ENCODE results near the gene MEGF10. TPM values are rescaled to one million over a fixed set of nuclear protein-coding genes. Genes with fewer than 3 reads are reported as not detected.
"Not testable (repeated sequence)": the region's sequence is repeated elsewhere in the genome, so short reads cannot be mapped to it uniquely, and the experiment has no call there.

Gene MEGF10
- total RNA-seq (not detected), polyA plus RNA-seq (not detected)

GRCh38 chr5:127290019-127290945 is at the start of gene MEGF10:
TSS of gene MEGF10 (plus strand) at chr5:127290796. CDS start at chr5:127331309, 40,513 bp downstream.
- CTCF ChIA-PET (ENCODE audit: partially characterized antibody): no interaction called here
- no peaks in the 10 kb centered on the region for H3K36me3 ChIP-seq (ENCODE audit: insufficient read depth, low read length)
- Mint-ChIP-seq H3K9me3 (peaks cover 0 to 20% (median 11%) of the 10 kb centered on the region in 8 donors), H3K27me3 (peaks cover 49 to 57% of the 10 kb centered on the region in 2 donors), H3K4me1 (peaks cover 0 to 22% (median 7%) of the 10 kb centered on the region in 4 donors), H3K36me3 (no peaks in the 10 kb centered on the region), H3K4me3 (peak within 1 kb of the TSS in 4 of 8 donors; percentile 26 to 61 (median 41)), H3K27ac (no peak within 1 kb of the TSS)
- intact Hi-C loops (cut with micrococcal nuclease): no loop called here
- H3K4me3 ChIP-seq (ENCODE audit: low read length in 2 of 2): no peak within 1 kb of the TSS
- H3K4me1 ChIP-seq (ENCODE audit: insufficient read depth, low read length): no peaks in the 10 kb centered on the region
- H3K27ac ChIP-seq (ENCODE audit: low read depth, low read length): no peak within 1 kb of the TSS
- POLR2A ChIA-PET (ENCODE audit: partially characterized antibody): no interaction called here
- no peaks in the 10 kb centered on the region for H3K9me3 ChIP-seq (ENCODE audit: control insufficient read depth in 1 of 2, low read length in 2 of 2)
- no peak for DNase-seq
- peaks cover 12% of the 10 kb centered on the region for H3K27me3 ChIP-seq (ENCODE audit: insufficient read depth, low read length)

DNA sequence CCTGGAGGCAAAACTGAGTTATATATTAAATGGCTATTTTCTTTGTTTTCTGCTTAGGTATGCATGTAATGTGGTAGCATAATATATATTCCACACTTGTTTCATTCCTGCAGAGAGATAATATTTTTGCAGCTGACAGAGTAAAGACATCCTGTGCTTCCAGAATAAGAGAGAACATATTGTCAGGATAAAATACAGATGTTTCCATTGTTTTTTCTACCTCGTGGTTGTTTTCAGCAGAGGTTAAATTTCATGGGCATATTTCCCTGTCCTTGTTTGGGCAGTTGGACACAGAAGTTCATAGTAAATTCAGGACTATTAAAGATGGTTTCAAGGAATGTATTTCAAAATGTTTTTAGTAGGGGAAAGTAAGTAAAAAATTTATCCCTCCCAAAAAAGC is 47.6 kb upstream of the MEGF10 start:
- intact Hi-C loops (cut with micrococcal nuclease): no loop called here
- no peak for DNase-seq
- no peak overlapping the region for H3K27ac Mint-ChIP-seq
- Histone ChIP-seq H3K36me3 (ENCODE audit: insufficient read depth, low read length) (no peaks in the 10 kb centered on the region), H3K9me3 (ENCODE audit: control insufficient read depth in 1 of 2, low read length in 2 of 2) (no peaks in the 10 kb centered on the region), H3K4me1 (ENCODE audit: insufficient read depth, low read length) (no peaks in the 10 kb centered on the region), H3K27me3 (ENCODE audit: insufficient read depth, low read length) (no peaks in the 10 kb centered on the region), H3K4me3 (ENCODE audit: low read length in 2 of 2) (no peak overlapping the region), H3K27ac (ENCODE audit: low read depth, low read length) (no peak overlapping the region)
- peaks cover 0 to 6% of the 10 kb centered on the region in 2 donors for H3K36me3 Mint-ChIP-seq
- peaks cover 0 to 23% (median 12%) of the 10 kb centered on the region in 8 donors for H3K9me3 Mint-ChIP-seq
- no peak overlapping the region for H3K4me3 Mint-ChIP-seq
- H3K4me1 Mint-ChIP-seq: no peaks in the 10 kb centered on the region
- ChIA-PET CTCF (ENCODE audit: partially characterized antibody) (no interaction called here), POLR2A (ENCODE audit: partially characterized antibody) (no interaction called here)
- H3K27me3 Mint-ChIP-seq: peaks cover 10 to 21% of the 10 kb centered on the region in 2 donors

DNA sequence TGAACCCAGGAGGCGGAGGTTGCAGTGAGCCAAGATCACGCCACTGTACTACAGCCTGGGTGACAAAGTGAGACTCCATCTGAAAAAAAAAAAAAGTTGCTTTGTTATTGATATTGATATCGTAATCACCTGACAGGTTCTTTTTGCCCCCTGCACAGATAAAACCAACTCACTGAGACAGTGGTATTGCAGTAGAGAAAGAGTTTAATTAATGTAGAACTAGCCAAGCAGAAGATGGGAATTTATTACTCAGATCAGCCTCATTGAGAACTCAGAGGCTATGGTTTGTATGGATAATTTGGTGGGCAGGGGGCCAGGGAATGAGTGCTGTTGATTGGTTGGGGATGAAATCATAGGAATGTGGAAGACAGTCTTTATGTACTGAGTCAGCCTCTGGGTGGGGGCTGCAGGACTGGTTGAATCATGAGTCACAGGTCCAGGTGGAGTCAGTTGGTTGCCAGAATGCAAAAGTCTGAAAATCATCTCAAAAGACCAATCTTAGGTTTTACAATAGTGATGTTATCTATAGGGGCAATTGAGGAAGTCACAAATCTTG is 35.8 kb upstream of the MEGF10 start:
- no peak overlapping the region for H3K4me3 Mint-ChIP-seq
- H3K27me3 ChIP-seq (ENCODE audit: insufficient read depth, low read length): no peaks in the 10 kb centered on the region
- peaks cover 2 to 31% (median 16%) of the 10 kb centered on the region in 8 donors for H3K9me3 Mint-ChIP-seq
- no peaks in the 10 kb centered on the region for H3K9me3 ChIP-seq (ENCODE audit: control insufficient read depth in 1 of 2, low read length in 2 of 2)
- no peak overlapping the region for H3K27ac ChIP-seq (ENCODE audit: low read depth, low read length)
- no peaks in the 10 kb centered on the region for H3K36me3 Mint-ChIP-seq
- no peaks in the 10 kb centered on the region for H3K4me1 ChIP-seq (ENCODE audit: insufficient read depth, low read length)
- no peaks in the 10 kb centered on the region for H3K36me3 ChIP-seq (ENCODE audit: insufficient read depth, low read length)
- H3K27ac Mint-ChIP-seq: no peak overlapping the region
- H3K4me3 ChIP-seq (ENCODE audit: low read length in 2 of 2): no peak overlapping the region
- no peaks in the 10 kb centered on the region for H3K4me1 Mint-ChIP-seq
- CTCF ChIA-PET (ENCODE audit: partially characterized antibody): no interaction called here
- POLR2A ChIA-PET (ENCODE audit: partially characterized antibody): no interaction called here
- H3K27me3 Mint-ChIP-seq: peaks cover 2 to 5% of the 10 kb centered on the region in 2 donors
- no peak for DNase-seq
- intact Hi-C loops (cut with micrococcal nuclease): no loop called here

GRCh38 chr5:127256886-127257597 is 33.6 kb upstream of the MEGF10 start:
- intact Hi-C loops (cut with micrococcal nuclease): no loop called here
- CTCF ChIA-PET (ENCODE audit: partially characterized antibody): no interaction called here
- H3K4me1 ChIP-seq (ENCODE audit: insufficient read depth, low read length): no peaks in the 10 kb centered on the region

GRCh38 chr5:127260686-127261085 is 29.9 kb upstream of the MEGF10 start:
- no peak overlapping the region for H3K27ac Mint-ChIP-seq
- ChIA-PET CTCF (ENCODE audit: partially characterized antibody) (no interaction called here), POLR2A (ENCODE audit: partially characterized antibody) (no interaction called here)
- peaks cover 5% of the 10 kb centered on the region in 2 donors for H3K27me3 Mint-ChIP-seq
- no peaks in the 10 kb centered on the region for H3K36me3 Mint-ChIP-seq
- H3K27ac ChIP-seq (ENCODE audit: low read depth, low read length): no peak overlapping the region
- H3K4me3 Mint-ChIP-seq: no peak overlapping the region
- no peaks in the 10 kb centered on the region for H3K36me3 ChIP-seq (ENCODE audit: insufficient read depth, low read length)
- no peak for DNase-seq
- H3K4me3 ChIP-seq (ENCODE audit: low read length in 2 of 2): no peak overlapping the region
- no peaks in the 10 kb centered on the region for H3K4me1 Mint-ChIP-seq
- H3K9me3 Mint-ChIP-seq: peaks cover 0 to 11% (median 2%) of the 10 kb centered on the region in 8 donors
- no peaks in the 10 kb centered on the region for H3K4me1 ChIP-seq (ENCODE audit: insufficient read depth, low read length)
- H3K27me3 ChIP-seq (ENCODE audit: insufficient read depth, low read length): no peaks in the 10 kb centered on the region
- intact Hi-C loops (cut with micrococcal nuclease): no loop called here
- no peaks in the 10 kb centered on the region for H3K9me3 ChIP-seq (ENCODE audit: control insufficient read depth in 1 of 2, low read length in 2 of 2)

More at GRCh38 chr5:127256886-127257597, 33.6 kb upstream of the MEGF10 start:
- no peak overlapping the region for H3K4me3 ChIP-seq (ENCODE audit: low read length in 2 of 2)
- Mint-ChIP-seq H3K4me3 (no peak overlapping the region), H3K9me3 (peaks cover 2 to 31% (median 16%) of the 10 kb centered on the region in 8 donors), H3K27ac (no peak overlapping the region), H3K27me3 (peaks cover 4 to 6% of the 10 kb centered on the region in 2 donors), H3K4me1 (no peaks in the 10 kb centered on the region), H3K36me3 (no peaks in the 10 kb centered on the region)
- no peaks in the 10 kb centered on the region for H3K36me3 ChIP-seq (ENCODE audit: insufficient read depth, low read length)
- H3K9me3 ChIP-seq (ENCODE audit: control insufficient read depth in 1 of 2, low read length in 2 of 2): no peaks in the 10 kb centered on the region
- H3K27me3 ChIP-seq (ENCODE audit: insufficient read depth, low read length): no peaks in the 10 kb centered on the region
- POLR2A ChIA-PET (ENCODE audit: partially characterized antibody): no interaction called here
- H3K27ac ChIP-seq (ENCODE audit: low read depth, low read length): no peak overlapping the region
- no peak for DNase-seq

DNA sequence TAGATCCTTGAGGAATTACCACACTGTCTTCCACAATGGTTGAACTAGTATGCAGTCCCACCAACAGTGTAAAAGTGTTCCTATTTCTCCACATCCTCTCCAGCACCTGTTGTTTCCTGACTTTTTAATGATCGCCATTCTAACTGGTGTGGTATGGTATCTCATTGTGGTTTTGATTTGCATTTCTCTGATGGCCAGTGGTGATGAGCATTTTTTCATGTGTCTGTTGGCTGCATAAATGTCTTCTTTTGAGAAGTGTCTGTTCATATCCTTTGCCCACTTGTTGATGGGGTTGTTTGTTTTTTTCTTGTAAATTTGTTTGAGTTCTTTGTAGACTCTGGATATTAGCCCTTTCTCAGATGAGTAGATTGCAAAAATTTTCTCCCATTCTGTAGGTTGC is 25.1 kb upstream of the MEGF10 start:
- H3K4me3 ChIP-seq (ENCODE audit: low read length in 2 of 2); H3K27ac ChIP-seq (ENCODE audit: low read depth, low read length); H3K9me3 Mint-ChIP-seq; H3K4me1 Mint-ChIP-seq; H3K36me3 Mint-ChIP-seq; H3K4me3 Mint-ChIP-seq; intact Hi-C loops (cut with micrococcal nuclease); DNase-seq; H3K36me3 ChIP-seq (ENCODE audit: insufficient read depth, low read length); H3K9me3 ChIP-seq (ENCODE audit: control insufficient read depth in 1 of 2, low read length in 2 of 2); H3K27ac Mint-ChIP-seq; POLR2A ChIA-PET (ENCODE audit: partially characterized antibody); H3K4me1 ChIP-seq (ENCODE audit: insufficient read depth, low read length); CTCF ChIA-PET (ENCODE audit: partially characterized antibody); H3K27me3 ChIP-seq (ENCODE audit: insufficient read depth, low read length): not testable (repeated sequence)
- peaks cover 4 to 14% of the 10 kb centered on the region in 2 donors for H3K27me3 Mint-ChIP-seq

- H3K36me3 ChIP-seq (ENCODE audit: insufficient read depth, low read length); H3K4me1 Mint-ChIP-seq; DNase-seq; H3K27ac ChIP-seq (ENCODE audit: low read depth, low read length); H3K4me3 Mint-ChIP-seq; H3K36me3 Mint-ChIP-seq; H3K4me3 ChIP-seq (ENCODE audit: low read length in 2 of 2); POLR2A ChIA-PET (ENCODE audit: partially characterized antibody); CTCF ChIA-PET (ENCODE audit: partially characterized antibody); H3K4me1 ChIP-seq (ENCODE audit: insufficient read depth, low read length); H3K27me3 ChIP-seq (ENCODE audit: insufficient read depth, low read length); H3K27ac Mint-ChIP-seq; H3K9me3 ChIP-seq (ENCODE audit: control insufficient read depth in 1 of 2, low read length in 2 of 2); intact Hi-C loops (cut with micrococcal nuclease): not testable (repeated sequence)
- Mint-ChIP-seq H3K27me3 (peaks cover 5 to 23% of the 10 kb centered on the region in 2 donors), H3K9me3 (peaks cover 0 to 13% (median 9%) of the 10 kb centered on the region in 8 donors)
Measured at GRCh38 chr5:127268342-127268741, 22.3 kb upstream of the MEGF10 start.
